Effector memory CD4-positive, alpha-beta T cell (primary cell): ENCODE results near the gene MXD4.
A peak's percentile ranks its signal among the peaks of the same experiment; 100 is the strongest.

ENCODE experiments used
- DNase-seq, 3 donors: peaks; one replicate each; pipeline ENCODE4 v3.0.0-alpha.2; 2020
- H3K27ac ChIP-seq: 2 replicates; pipeline ENCODE4 v1.7.0; 2013; ENCODE audit warnings: mild to moderate bottlenecking, low read length, moderate library complexity; ENCODE audit not compliant: insufficient read depth, poor library complexity, severe bottlenecking
- H3K27me3 ChIP-seq: replicated peaks from 2 replicates; pipeline ENCODE4 v1.7.0; 2013; ENCODE audit warnings: mild to moderate bottlenecking, low read length; ENCODE audit not compliant: insufficient read depth, control insufficient read depth, poor library complexity, severe bottlenecking
- H3K36me3 ChIP-seq: 2 replicates; pipeline ENCODE4 v1.7.0; 2013; ENCODE audit warnings: mild to moderate bottlenecking, low read length, moderate library complexity; ENCODE audit not compliant: control insufficient read depth, insufficient read depth
- H3K4me1 ChIP-seq: 2 replicates; pipeline ENCODE4 v1.7.0; 2013; ENCODE audit warnings: low read length, mild to moderate bottlenecking; ENCODE audit not compliant: control insufficient read depth, insufficient read depth, poor library complexity, severe bottlenecking
- H3K4me3 ChIP-seq: 2 replicates; pipeline ENCODE4 v1.7.0; 2013; ENCODE audit warnings: low read length, low read depth, mild to moderate bottlenecking; ENCODE audit not compliant: insufficient read depth, poor library complexity, severe bottlenecking
- H3K9me3 ChIP-seq: 2 replicates; pipeline ENCODE4 v1.7.0; 2013; ENCODE audit warnings: mild to moderate bottlenecking, low read length, moderate library complexity; ENCODE audit not compliant: control insufficient read depth

MXD4 gene

DNA sequence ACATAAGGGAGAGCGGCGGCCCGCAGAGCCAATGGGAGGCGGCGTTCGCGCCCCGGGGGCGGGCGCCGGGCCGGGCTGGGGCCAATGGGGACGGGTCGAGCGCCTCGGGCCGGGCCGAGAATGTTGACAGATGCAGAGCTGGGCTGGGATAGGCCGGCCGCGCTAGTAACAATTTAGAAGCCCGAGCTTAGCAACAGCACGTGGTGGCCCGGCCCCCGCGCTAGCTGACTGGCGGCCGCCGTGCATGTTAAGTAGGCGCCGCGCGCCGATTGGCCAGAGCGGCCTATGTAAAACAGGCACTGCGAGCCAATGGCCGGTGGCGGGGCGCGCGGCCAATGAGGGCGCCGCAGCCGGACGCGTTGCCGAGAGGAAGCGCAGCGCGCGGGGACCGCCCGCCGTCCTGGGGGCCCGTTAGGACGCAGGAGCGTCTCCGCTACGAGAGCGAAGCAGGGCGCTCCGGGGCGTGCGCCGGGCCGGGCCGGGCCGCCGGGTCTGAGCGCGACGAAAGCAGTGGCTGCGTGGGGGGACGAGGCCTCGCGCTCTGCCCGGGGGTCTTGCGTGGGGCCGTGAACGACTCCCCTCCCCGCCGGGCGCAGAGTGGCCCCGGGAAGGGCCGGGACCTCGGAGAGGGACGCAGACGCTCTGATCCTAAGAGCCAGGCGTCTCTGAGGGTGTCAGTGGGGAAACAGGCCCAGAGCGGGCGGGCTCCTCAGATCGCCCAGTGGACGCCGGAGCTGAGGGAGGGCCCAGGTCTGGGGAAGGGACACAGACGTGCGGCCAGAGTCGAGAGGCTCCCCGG is 435 bp upstream of the MXD4 start:
- Histone ChIP-seq H3K27ac (peak overlapping the region; percentile 94), H3K9me3 (no peaks in the 10 kb centered on the region), H3K27me3 (no peaks in the 10 kb centered on the region), H3K36me3 (peaks cover 12% of the 10 kb centered on the region), H3K4me1 (peaks cover 27% of the 10 kb centered on the region), H3K4me3 (peak overlapping the region; percentile 61)
- DNase-seq, result peak; percentile 96 to 98 (median 97)

- Histone ChIP-seq H3K27ac (peak overlapping the region; percentile 94), H3K4me1 (peaks cover 27% of the 10 kb centered on the region), H3K9me3 (no peaks in the 10 kb centered on the region), H3K27me3 (no peaks in the 10 kb centered on the region), H3K4me3 (peak overlapping the region; percentile 60), H3K36me3 (peaks cover 18% of the 10 kb centered on the region)
- DNase-seq, result peak; percentile 35 to 47 (median 44)
These were observed 628 bp downstream of the MXD4 start for GRCh38 chr4:2261110-2261852.

GRCh38 chr4:2260344-2261109 is 1.4 kb downstream of the MXD4 start:
- H3K9me3 ChIP-seq, result no peaks in the 10 kb centered on the region
- H3K27ac ChIP-seq, result peak overlapping the region; percentile 70
- peak overlapping the region; percentile 60 for H3K4me3 ChIP-seq
- no peaks in the 10 kb centered on the region for H3K27me3 ChIP-seq
- peak in 1 of 3 donors; percentile 0 for DNase-seq
- peaks cover 22% of the 10 kb centered on the region for H3K36me3 ChIP-seq
- peaks cover 27% of the 10 kb centered on the region for H3K4me1 ChIP-seq

GRCh38 chr4:2259541-2260343 is 2.2 kb downstream of the MXD4 start:
- Histone ChIP-seq H3K9me3 (no peaks in the 10 kb centered on the region), H3K27ac (peak overlapping the region; percentile 5), H3K4me1 (peaks cover 27% of the 10 kb centered on the region), H3K36me3 (peaks cover 30% of the 10 kb centered on the region), H3K4me3 (no peak overlapping the region), H3K27me3 (no peaks in the 10 kb centered on the region)
- DNase-seq, result no peak

- peaks cover 27% of the 10 kb centered on the region for H3K4me1 ChIP-seq
- no peak overlapping the region for H3K27ac ChIP-seq
- no peak overlapping the region for H3K4me3 ChIP-seq
These were observed 2.8 kb downstream of the MXD4 start for GRCh38 chr4:2259036-2259540.

GRCh38 chr4:2258091-2259035 is 3.5 kb downstream of the MXD4 start:
- no peaks in the 10 kb centered on the region for H3K9me3 ChIP-seq
- no peak overlapping the region for H3K27ac ChIP-seq
- peaks cover 44% of the 10 kb centered on the region for H3K36me3 ChIP-seq
- H3K4me1 ChIP-seq, result peaks cover 27% of the 10 kb centered on the region
- no peaks in the 10 kb centered on the region for H3K27me3 ChIP-seq
- no peak overlapping the region for H3K4me3 ChIP-seq
- DNase-seq, result no peak

More at GRCh38 chr4:2259036-2259540, 2.8 kb downstream of the MXD4 start:
- Histone ChIP-seq H3K36me3 (peaks cover 36% of the 10 kb centered on the region), H3K9me3 (no peaks in the 10 kb centered on the region), H3K27me3 (no peaks in the 10 kb centered on the region)
- no peak for DNase-seq

GRCh38 chr4:2257361-2258081 is 4.4 kb downstream of the MXD4 start:
- H3K36me3 ChIP-seq, result peaks cover 52% of the 10 kb centered on the region
- H3K27ac ChIP-seq, result no peak overlapping the region
- H3K4me1 ChIP-seq, result peaks cover 19% of the 10 kb centered on the region
- no peaks in the 10 kb centered on the region for H3K27me3 ChIP-seq
- H3K9me3 ChIP-seq, result no peaks in the 10 kb centered on the region
- H3K4me3 ChIP-seq, result no peak overlapping the region
- no peak for DNase-seq

DNA sequence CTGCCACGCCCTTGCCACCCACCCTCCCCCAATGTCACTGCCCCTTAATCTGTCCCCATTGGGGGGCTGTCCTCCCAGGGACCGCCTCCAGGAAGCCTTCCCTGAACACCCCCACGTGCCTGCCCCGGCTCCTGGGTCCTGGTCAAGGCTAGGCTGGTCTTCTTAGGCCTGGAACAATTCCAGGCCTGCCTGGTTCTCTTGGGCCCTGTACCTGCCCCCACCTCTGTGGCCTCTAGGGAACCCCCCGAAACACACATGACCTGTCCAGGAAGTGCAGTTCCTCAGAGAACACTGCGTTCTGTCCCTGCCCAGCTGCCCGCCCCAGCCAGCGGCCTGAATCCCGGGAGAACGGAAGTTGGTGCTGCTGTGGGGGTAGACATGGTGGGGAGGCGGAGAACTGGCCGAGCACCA is 5.1 kb downstream of the MXD4 start:
- no peak overlapping the region for H3K4me3 ChIP-seq
- no peak for DNase-seq
- H3K27me3 ChIP-seq, result no peaks in the 10 kb centered on the region
- H3K4me1 ChIP-seq, result peaks cover 18% of the 10 kb centered on the region
- H3K9me3 ChIP-seq, result no peaks in the 10 kb centered on the region
- H3K27ac ChIP-seq, result no peak overlapping the region
- H3K36me3 ChIP-seq, result peaks cover 59% of the 10 kb centered on the region
